Endothelial cell of umbilical vein (primary cell): ENCODE results near the gene MEF2C. TPM values are rescaled to one million over a fixed set of nuclear protein-coding genes. Genes with fewer than 3 reads are reported as not detected.

Experiments used
- BruUV-seq: library from RNA; stranded (reverse); fragments of 400-500 nt; replicated peaks from 2 replicates; lab custom pipeline; 2021; lab: Mats Ljungman, UMichigan
- CTCF ChIA-PET: fragments of 300-600, 350-600 bp; sonication (Branson Sonifier 250); formaldehyde crosslinking; loops from one replicate; lab custom pipeline; 2021; ENCODE audit warnings: antibody characterized with exemption, inconsistent platforms; lab: Charles Lee
- POLR2A ChIA-PET: fragments of 300-600, 350-600 bp; sonication (Branson Sonifier 250); formaldehyde crosslinking; loops from one replicate; lab custom pipeline; 2021; ENCODE audit warnings: antibody characterized with exemption, inconsistent platforms; lab: Charles Lee
- DNase-seq: peaks from one replicate; pipeline ENCODE4 v3.0.0-alpha.2; 2011; ENCODE audit warnings: low read depth, low spot score
- FAIRE-seq: peaks from 2 replicates; lab custom pipeline; 2011; peaks lifted over from hg19 to GRCh38; lab: Jason Lieb, UNC
- H2AFZ ChIP-seq: 2 replicates; pipeline ENCODE4 v1.6.0; 2012; ENCODE audit warnings: low read depth, low read length, control low read depth, inconsistent platforms
- H3K27ac ChIP-seq: 2 replicates; pipeline ENCODE4 v1.5.1; 2011; ENCODE audit warnings: low read depth, mild to moderate bottlenecking, control low read depth, low read length, moderate library complexity; ENCODE audit not compliant: insufficient read depth
- H3K27me3 ChIP-seq, 2 experiments: 2 replicates each; pipeline versions ENCODE4 v1.6.0 to v1.6.1; 2011; ENCODE audit warnings: low read length in 2 of 2, mixed read lengths in 1 of 2; ENCODE audit not compliant: control insufficient read depth in 2 of 2, insufficient read depth in 2 of 2
- H3K36me3 ChIP-seq, 2 experiments: 2 replicates in 1 of 2; 3 replicates in 1 of 2; pipeline ENCODE4 v1.5.1; 2011; ENCODE audit warnings: low read length in 2 of 2, mild to moderate bottlenecking in 1 of 2, moderate library complexity in 1 of 2; ENCODE audit not compliant: control insufficient read depth in 2 of 2, insufficient read depth in 2 of 2; ENCODE audit errors: extremely low read depth in 1 of 2
- H3K4me1 ChIP-seq: 3 replicates; pipeline ENCODE4 v1.5.1; 2011; ENCODE audit warnings: mild to moderate bottlenecking, low read length; ENCODE audit not compliant: control insufficient read depth, insufficient read depth; ENCODE audit errors: extremely low read depth
- H3K4me2 ChIP-seq: 2 replicates; pipeline ENCODE4 v1.6.1; 2011; ENCODE audit warnings: low read length, control low read depth, mixed read lengths; ENCODE audit not compliant: insufficient read depth
- H3K4me3 ChIP-seq, 3 experiments: fragments of 200-600 bp in 1 of 3; sonication (generic), shearing (Covaris generic) in 1 of 3; replicated peaks in 1 of 3; 2 replicates each; pipeline ENCODE4 v1.5.1; 2011 to 2016; ENCODE audit warnings: control low read depth in 3 of 3, low read length in 3 of 3, mild to moderate bottlenecking in 2 of 3, inconsistent platforms in 1 of 3, low read depth in 1 of 3, moderate library complexity in 1 of 3; ENCODE audit not compliant: insufficient read depth in 1 of 3
- H3K79me2 ChIP-seq: 2 replicates; pipeline ENCODE4 v1.6.0; 2012; ENCODE audit warnings: low read length, inconsistent platforms; ENCODE audit not compliant: control insufficient read depth, insufficient read depth
- H3K9ac ChIP-seq: replicated peaks from 2 replicates; pipeline ENCODE3; 2011; ENCODE audit warnings: low read length, control low read depth; ENCODE audit not compliant: insufficient read depth; ENCODE audit errors: extremely low read depth
- H3K9me1 ChIP-seq: replicated peaks from 3 replicates; pipeline ENCODE4 v1.6.0; 2011; ENCODE audit warnings: mild to moderate bottlenecking, low read length; ENCODE audit not compliant: control insufficient read depth, insufficient read depth; ENCODE audit errors: extremely low read depth
- H3K9me3 ChIP-seq: replicated peaks from 2 replicates; pipeline ENCODE4 v1.5.1; 2012; ENCODE audit warnings: low read length, inconsistent platforms; ENCODE audit not compliant: control insufficient read depth, insufficient read depth
- H4K20me1 ChIP-seq: replicated peaks from 2 replicates; pipeline ENCODE3; 2011; ENCODE audit warnings: mild to moderate bottlenecking, low read length; ENCODE audit not compliant: control insufficient read depth, insufficient read depth; ENCODE audit errors: extremely low read depth
- EZH2 ChIP-seq: IDR thresholded peaks from 2 replicates; pipeline ENCODE4 v1.6.1; 2012; ENCODE audit warnings: borderline replicate concordance, low read depth, mild to moderate bottlenecking, moderate library complexity, low read length, inconsistent platforms; ENCODE audit not compliant: severe bottlenecking
- JUN ChIP-seq: IDR thresholded peaks from 2 replicates; pipeline ENCODE4 v1.6.1; 2011; ENCODE audit warnings: borderline replicate concordance, low read depth; ENCODE audit not compliant: insufficient read length, insufficient read depth
- MAX ChIP-seq: IDR thresholded peaks from 2 replicates; pipeline ENCODE4 v1.6.1; 2011; ENCODE audit not compliant: insufficient read depth, insufficient read length
- MYC ChIP-seq: IDR thresholded peaks from one replicate; pipeline ENCODE4 v1.6.1; 2011; ENCODE audit warnings: mild to moderate bottlenecking, low read depth, low read length
- POLR2A ChIP-seq: IDR thresholded peaks from 2 replicates; pipeline ENCODE4 v1.6.1; 2012; ENCODE audit warnings: low read depth, mild to moderate bottlenecking, control low read depth, low read length
- POLR2AphosphoS5 ChIP-seq: IDR thresholded peaks from 2 replicates; pipeline ENCODE4 v1.6.1; 2012; ENCODE audit warnings: low read depth, mild to moderate bottlenecking, control low read depth, low read length, moderate library complexity; ENCODE audit not compliant: insufficient read depth
- dilution Hi-C: fragments of 300-500 bp; cut with MboI; formaldehyde crosslinking; loops from one replicate; pipeline ENCODE4 v1.15.0; 2019; ENCODE audit warnings: low sequenced_read_pairs; ENCODE audit not compliant: extremely low pct_ligation_motif_present
- intact Hi-C: fragments of 100-400 bp; cut with micrococcal nuclease; formaldehyde crosslinking; loops from one replicate; pipeline ENCODE4 v1.10.0; 2022
- polyA plus RNA-seq, 4 experiments: library from polyadenylated mRNA; depleted of rRNA in 3 of 4; stranded (reverse) in 3 of 4; unstranded in 1 of 4; fragments of >200 nt; gene quantifications; 2 replicates each; pipeline versions ENCODE4 v1.2.1 to v1.2.3, GENCODE V29; 2011 to 2012; ENCODE audit warnings: missing spikeins in 1 of 4
- total RNA-seq: library from RNA; stranded (reverse); gene quantifications from 2 replicates; pipeline ENCODE4 v1.2.3, GENCODE V29; 2021
- TF ChIP-seq, protein P1 (sequence below), 2 donors: IDR thresholded peaks; 1 replicate in 1 of 2; 2 replicates in 1 of 2; pipeline ENCODE4 v1.5.1; 2011; ENCODE audit warnings: low read length in 2 of 2, mild to moderate bottlenecking in 2 of 2, moderate library complexity in 2 of 2, control low read depth in 1 of 2, inconsistent platforms in 1 of 2, low read depth in 1 of 2; ENCODE audit not compliant: insufficient read depth in 1 of 2; ENCODE audit errors: extremely low read depth in 1 of 2

MEF2C gene
- total and polyA plus RNA-seq, 2 donors (not counting 3 experiments of a cell fraction or from before 2014, with no cell fraction given) = 21.2 to 67.7 TPM

GRCh38 chr5:88813244-88813643 lies 69.7 kb downstream of the MEF2C start:
- no peaks in the 10 kb centered on the region for H3K79me2 ChIP-seq
- no peak overlapping the region for H3K9ac ChIP-seq
- TF ChIP-seq POLR2AphosphoS5 (no peak), MAX (no peak), POLR2A (no peak), JUN (no peak), MYC (no peak)
- TF ChIP-seq, protein P1, sequence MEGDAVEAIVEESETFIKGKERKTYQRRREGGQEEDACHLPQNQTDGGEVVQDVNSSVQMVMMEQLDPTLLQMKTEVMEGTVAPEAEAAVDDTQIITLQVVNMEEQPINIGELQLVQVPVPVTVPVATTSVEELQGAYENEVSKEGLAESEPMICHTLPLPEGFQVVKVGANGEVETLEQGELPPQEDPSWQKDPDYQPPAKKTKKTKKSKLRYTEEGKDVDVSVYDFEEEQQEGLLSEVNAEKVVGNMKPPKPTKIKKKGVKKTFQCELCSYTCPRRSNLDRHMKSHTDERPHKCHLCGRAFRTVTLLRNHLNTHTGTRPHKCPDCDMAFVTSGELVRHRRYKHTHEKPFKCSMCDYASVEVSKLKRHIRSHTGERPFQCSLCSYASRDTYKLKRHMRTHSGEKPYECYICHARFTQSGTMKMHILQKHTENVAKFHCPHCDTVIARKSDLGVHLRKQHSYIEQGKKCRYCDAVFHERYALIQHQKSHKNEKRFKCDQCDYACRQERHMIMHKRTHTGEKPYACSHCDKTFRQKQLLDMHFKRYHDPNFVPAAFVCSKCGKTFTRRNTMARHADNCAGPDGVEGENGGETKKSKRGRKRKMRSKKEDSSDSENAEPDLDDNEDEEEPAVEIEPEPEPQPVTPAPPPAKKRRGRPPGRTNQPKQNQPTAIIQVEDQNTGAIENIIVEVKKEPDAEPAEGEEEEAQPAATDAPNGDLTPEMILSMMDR (IDR thresholded peaks at IDR 0.05; ENCODE audit: extremely low read depth in 1 of 2, insufficient read depth in 1 of 2, low read depth in 1 of 2, low read length in 2 of 2) = no peak
- no peaks in the 10 kb centered on the region for H3K9me3 ChIP-seq
- no peak overlapping the region for H3K4me2 ChIP-seq
- peaks cover 25% of the 10 kb centered on the region for H3K4me1 ChIP-seq
- no peaks in the 10 kb centered on the region for H3K27me3 ChIP-seq
- no peak overlapping the region for H2AFZ ChIP-seq
- no peak for FAIRE-seq
- CTCF ChIA-PET = interaction anchor here (0.9 to 2.1 kb wide), 2 partner anchors 14 to 84 kb away, joined by 3 to 4 read pairs; no protein-coding TSS in a partner anchor
- H4K20me1 ChIP-seq = no peaks in the 10 kb centered on the region
- dilution Hi-C loops = no loop called here
- intact Hi-C loops = no loop called here
- POLR2A ChIA-PET = no interaction called here
- H3K9me1 ChIP-seq = no peaks in the 10 kb centered on the region
- no peaks in the 10 kb centered on the region for H3K36me3 ChIP-seq
- no peak overlapping the region for H3K4me3 ChIP-seq
- BruUV-seq = no TSS peak
- DNase-seq = no peak
- H3K27ac ChIP-seq = no peak overlapping the region

- intact Hi-C loops = no loop called here
- H3K27ac ChIP-seq = no peak overlapping the region
- CTCF ChIA-PET = no interaction called here
Measured at GRCh38 chr5:88808153-88808552, 74.8 kb downstream of the MEF2C start.

More at GRCh38 chr5:88808153-88808552, 74.8 kb downstream of the MEF2C start:
- dilution Hi-C loops = no loop called here
- POLR2A ChIA-PET = no interaction called here
- no peaks in the 10 kb centered on the region for H3K4me1 ChIP-seq
- no peak for FAIRE-seq
- H3K4me3 ChIP-seq = no peak overlapping the region
- no peaks in the 10 kb centered on the region for H3K79me2 ChIP-seq
- no peaks in the 10 kb centered on the region for H4K20me1 ChIP-seq
- H3K9me1 ChIP-seq = no peaks in the 10 kb centered on the region
- no peak overlapping the region for H3K9ac ChIP-seq
- peaks cover 0 to 2% of the 10 kb centered on the region in 2 experiments for H3K36me3 ChIP-seq
- no peaks in the 10 kb centered on the region for H3K27me3 ChIP-seq
- H3K4me2 ChIP-seq = no peak overlapping the region
- H2AFZ ChIP-seq = no peak overlapping the region
- DNase-seq = no peak
- TF ChIP-seq MAX = no peak
- no peak for TF ChIP-seq EZH2
- no peaks in the 10 kb centered on the region for H3K9me3 ChIP-seq
- BruUV-seq = no TSS peak
